IMR-90 (cell line): ENCODE measurements around the gene LAMC2. TPM values are rescaled to one million over a fixed set of nuclear protein-coding genes. Genes with fewer than 3 reads are reported as not detected.

Source experiments
- ATAC-seq: fragments of 200-7000 bp; cut with Tn5 transposase; 2 replicates; pipeline ENCODE4 v1.9.1; 2020; ENCODE audit warnings: low read depth, mild to moderate bottlenecking, moderate library complexity
- BruUV-seq: library from RNA; stranded (reverse); fragments of 400-500 nt; replicated peaks from 2 replicates; lab custom pipeline; 2021; lab: Mats Ljungman, UMichigan
- CTCF ChIA-PET: fragments of 300-600 bp; formaldehyde crosslinking; extraction: SDS; loops from one replicate; lab custom pipeline; 2021; ENCODE audit warnings: antibody characterized with exemption; lab: Yijun Ruan, JAX
- POLR2A ChIA-PET: fragments of 300-600 bp; sonication (Branson Sonifier 250); formaldehyde crosslinking; loops from one replicate; lab custom pipeline; 2022; ENCODE audit warnings: antibody characterized with exemption; ENCODE audit not compliant: unreplicated experiment; lab: Charles Lee
- DNase-seq: peaks from one replicate; pipeline ENCODE4 v3.0.0; 2013
- H2AFZ ChIP-seq: replicated peaks from 2 replicates; pipeline ENCODE3; 2013; ENCODE audit warnings: low read length, mild to moderate bottlenecking; ENCODE audit not compliant: poor library complexity
- H2AK5ac ChIP-seq: 2 replicates; pipeline ENCODE4 v1.6.1; 2013; ENCODE audit warnings: low read depth, low read length, inconsistent platforms
- H2AK9ac ChIP-seq: replicated peaks from 2 replicates; pipeline ENCODE3; 2013; ENCODE audit warnings: mild to moderate bottlenecking, low read depth, low read length, moderate library complexity; ENCODE audit not compliant: poor library complexity
- H2BK120ac ChIP-seq: 2 replicates; pipeline ENCODE4 v1.6.1; 2013; ENCODE audit warnings: low read depth, low read length, inconsistent platforms
- H2BK15ac ChIP-seq: 3 replicates; pipeline ENCODE4 v1.6.1; 2013; ENCODE audit warnings: low read depth, low read length, inconsistent platforms
- H2BK20ac ChIP-seq: 2 replicates; pipeline ENCODE4 v1.6.1; 2013; ENCODE audit warnings: low read depth, mild to moderate bottlenecking, inconsistent platforms, low read length, moderate library complexity
- H2BK5ac ChIP-seq: 2 replicates; pipeline ENCODE4 v1.6.1; 2013; ENCODE audit warnings: mild to moderate bottlenecking, low read depth, low read length, inconsistent platforms; ENCODE audit not compliant: poor library complexity, severe bottlenecking
- H3K14ac ChIP-seq: replicated peaks from 2 replicates; pipeline ENCODE4 v1.6.1; 2013; ENCODE audit warnings: low read depth, low read length, inconsistent platforms
- H3K18ac ChIP-seq: 2 replicates; pipeline ENCODE4 v1.6.1; 2013; ENCODE audit warnings: low read depth, low read length, control low read depth
- H3K23ac ChIP-seq: 2 replicates; pipeline ENCODE4 v1.6.1; 2013; ENCODE audit warnings: low read depth, low read length, inconsistent platforms
- H3K27ac ChIP-seq: 2 replicates; pipeline ENCODE4 v1.5.1; 2013; ENCODE audit warnings: mild to moderate bottlenecking, control low read depth, low read length; ENCODE audit not compliant: insufficient read depth
- H3K27me3 ChIP-seq: 2 replicates; pipeline ENCODE4 v1.6.1; 2013; ENCODE audit warnings: low read length; ENCODE audit not compliant: control insufficient read depth, insufficient read depth
- H3K36me3 ChIP-seq: 2 replicates; pipeline ENCODE4 v1.6.1; 2013; ENCODE audit warnings: low read length, mixed read lengths; ENCODE audit not compliant: control insufficient read depth, insufficient read depth
- H3K4ac ChIP-seq: 2 replicates; pipeline ENCODE4 v1.6.1; 2013; ENCODE audit warnings: low read depth, low read length, inconsistent platforms
- H3K4me1 ChIP-seq: 2 replicates; pipeline ENCODE4 v1.6.1; 2013; ENCODE audit warnings: low read length, mixed read lengths; ENCODE audit not compliant: control insufficient read depth, insufficient read depth
- H3K4me2 ChIP-seq: 2 replicates; pipeline ENCODE4 v1.6.1; 2013; ENCODE audit warnings: low read depth, mild to moderate bottlenecking, control low read depth, low read length, moderate library complexity
- H3K4me3 ChIP-seq: 2 replicates; pipeline ENCODE4 v1.5.1; 2013; ENCODE audit warnings: low read depth, mild to moderate bottlenecking, control low read depth, low read length, moderate library complexity; ENCODE audit not compliant: insufficient read depth
- H3K56ac ChIP-seq: 2 replicates; pipeline ENCODE4 v1.6.1; 2013; ENCODE audit warnings: low read length, inconsistent platforms; ENCODE audit not compliant: insufficient read depth; ENCODE audit errors: extremely low read depth
- H3K79me1 ChIP-seq, 2 experiments: 2 replicates each; pipeline ENCODE4 v1.6.1; 2013; ENCODE audit warnings: low read length in 2 of 2, inconsistent platforms in 1 of 2, low read depth in 1 of 2
- H3K9ac ChIP-seq: 2 replicates; pipeline ENCODE4 v1.6.1; 2013; ENCODE audit warnings: low read depth, low read length, control low read depth
- H3K9me1 ChIP-seq: 2 replicates; pipeline ENCODE4 v1.6.1; 2013; ENCODE audit warnings: low read length, inconsistent platforms; ENCODE audit not compliant: insufficient read depth
- H3K9me3 ChIP-seq: 2 replicates; pipeline ENCODE4 v1.6.1; 2013; ENCODE audit warnings: low read length; ENCODE audit not compliant: control insufficient read depth, insufficient read depth
- H4K20me1 ChIP-seq: 2 replicates; pipeline ENCODE4 v1.6.1; 2013; ENCODE audit warnings: low read length, inconsistent platforms; ENCODE audit not compliant: insufficient read depth
- H4K5ac ChIP-seq: 2 replicates; pipeline ENCODE4 v1.6.1; 2013; ENCODE audit warnings: mild to moderate bottlenecking, low read depth, low read length, control low read depth
- H4K8ac ChIP-seq, 2 experiments: 2 replicates each; pipeline ENCODE4 v1.6.1; 2013; ENCODE audit warnings: low read depth in 2 of 2, low read length in 2 of 2, control low read depth in 1 of 2, inconsistent platforms in 1 of 2
- H4K91ac ChIP-seq: 2 replicates; pipeline ENCODE4 v1.6.1; 2013; ENCODE audit warnings: low read depth, low read length, inconsistent platforms; ENCODE audit not compliant: insufficient read depth
- BHLHE40 ChIP-seq: fragments of 150-350 bp; IDR thresholded peaks from 2 replicates; pipeline ENCODE4 v1.6.1; 2016; ENCODE audit warnings: mild to moderate bottlenecking, low read depth, low read length
- CTCF ChIP-seq: conservative IDR thresholded peaks from 2 replicates; pipeline ENCODE4 v1.5.1; 2012; ENCODE audit warnings: mild to moderate bottlenecking, low read depth, low read length, improper control_type of control experiment
- ELK1 ChIP-seq: fragments of 150-350 bp; IDR thresholded peaks from 2 replicates; pipeline ENCODE4 v1.6.1; 2016; ENCODE audit warnings: low read depth, mild to moderate bottlenecking, low read length, moderate library complexity, borderline replicate concordance
- MAZ ChIP-seq: IDR thresholded peaks from 2 replicates; pipeline ENCODE4 v1.6.1; 2012; ENCODE audit warnings: low read depth, mild to moderate bottlenecking, low read length, improper control_type of control experiment, moderate library complexity, borderline replicate concordance
- RAD21 ChIP-seq: IDR thresholded peaks from 2 replicates; pipeline ENCODE4 v1.6.1; 2012; ENCODE audit warnings: low read length, improper control_type of control experiment
- RCOR1 ChIP-seq: IDR thresholded peaks from 2 replicates; pipeline ENCODE4 v1.6.1; 2012; ENCODE audit warnings: mild to moderate bottlenecking, low read length, improper control_type of control experiment; ENCODE audit not compliant: insufficient replicate concordance
- RFX5 ChIP-seq: IDR thresholded peaks from 2 replicates; pipeline ENCODE4 v1.8.0; 2012; ENCODE audit warnings: low read depth, mild to moderate bottlenecking, low read length, moderate library complexity
- USF2 ChIP-seq: fragments of 150-350 bp; IDR thresholded peaks from 2 replicates; pipeline ENCODE4 v1.6.1; 2017; ENCODE audit warnings: mild to moderate bottlenecking, antibody characterized with exemption, low read length, low read depth
- WGBS, 2 experiments: methylation state at CpG; one replicate each; pipeline versions ENCODE4 v1.1.5 to v1.1.7; 2013; ENCODE audit warnings: missing lambda C conversion rate in 2 of 2; ENCODE audit not compliant: insufficient read length in 1 of 2; ENCODE audit errors: extremely low coverage in 2 of 2; 5-methylcytosine and 5-hydroxymethylcytosine counted together
- dilution Hi-C: fragments of 300-500 bp; cut with HindIII; formaldehyde crosslinking; loops from one replicate; pipeline ENCODE4 v1.14.3; 2018; ENCODE audit warnings: low sequenced_read_pairs; ENCODE audit not compliant: unreplicated experiment
- in situ Hi-C: fragments of 300-500 bp; cut with MboI; formaldehyde crosslinking; loops from 3 replicates; pipeline ENCODE4 v1.14.3; 2019; ENCODE audit warnings: low sequenced_read_pairs, inconsistent platforms, mixed read lengths
- intact Hi-C: fragments of 100-400 bp; cut with micrococcal nuclease; formaldehyde crosslinking; loops from 2 replicates; pipeline ENCODE4 v1.10.0; 2022
- polyA plus RNA-seq, 3 experiments: library from polyadenylated mRNA; depleted of rRNA; stranded (reverse); fragments of >200 nt; gene quantifications; 2 replicates each; pipeline ENCODE4 v1.2.3, GENCODE V29; 2012; ENCODE audit warnings: low replicate concordance in 1 of 3
- total RNA-seq: library from RNA; depleted of rRNA; stranded (reverse); fragments of >200 nt; gene quantifications from 2 replicates; pipeline ENCODE4 v1.2.3, GENCODE V29; 2012

LAMC2 gene
- total and polyA plus RNA-seq, 2 of the 4 experiments (the other 2 are of a cell fraction): 2.3 to 2.8 TPM

- Histone ChIP-seq H4K91ac (peak overlapping the region; percentile 82), H2AK5ac (no peak overlapping the region), H2BK15ac (peak overlapping the region; percentile 88; the same call in 2 of the 3 replicates), H4K5ac (peak overlapping the region; percentile 5), H4K20me1 (no peaks in the 10 kb centered on the region), H2BK120ac (peak overlapping the region; percentile 95), H3K18ac (peak overlapping the region; percentile 35), H3K9me1 (peaks cover 7% of the 10 kb centered on the region), H3K36me3 (no peaks in the 10 kb centered on the region), H3K4me1 (peaks cover 10% of the 10 kb centered on the region), H3K27ac (peak overlapping the region; percentile 18), H3K9ac (0 out of 2 replicates have a peak overlapping the region, but pooled peaks have one; percentile 6), H4K8ac (peak overlapping the region; percentile 46 to 84), H3K9me3 (no peaks in the 10 kb centered on the region), H3K4me2 (no peak overlapping the region), H3K4ac (peak overlapping the region; percentile 89), H2BK20ac (peak overlapping the region; percentile 88), H3K27me3 (no peaks in the 10 kb centered on the region), H3K14ac (peak overlapping the region; percentile 80), H2BK5ac (peak overlapping the region; percentile 32), H3K56ac (peak overlapping the region; percentile 86), H2AFZ (peak overlapping the region; percentile 80), H3K23ac (peak overlapping the region; percentile 77), H2AK9ac (peak overlapping the region; percentile 7), H3K4me3 (no peak overlapping the region), H3K79me1 (no peaks in the 10 kb centered on the region)
- in situ Hi-C loops: no loop called here
- DNase-seq: peak; percentile 85
- intact Hi-C loops: no loop called here
- no TSS peak for BruUV-seq
- ATAC-seq: peak; percentile 67
- TF ChIP-seq MAZ (no peak), BHLHE40 (no peak), CTCF (no peak), RFX5 (no peak), ELK1 (no peak), USF2 (no peak), RAD21 (no peak), RCOR1 (no peak)
- ChIA-PET CTCF (interaction anchor here (0.5 kb wide), 1 partner anchor 12 kb away, joined by 3 read pairs; no protein-coding TSS in a partner anchor), POLR2A (no interaction called here)
- dilution Hi-C loops: no loop called here
- WGBS, 2 experiments: 6% methylated on average over 2 of the region's 3 CpGs; no CpG with 5 or more reads in 1 of the 2 experiments
Measured at GRCh38 chr1:183180218-183180617, 5.8 kb upstream of the LAMC2 start.
